Heart left ventricle (tissue), 13 donors: ENCODE measurements around the gene CPSF7.

Source experiments
- CTCF ChIP-seq, 12 donors: fragments of 200-600 bp; sonication (generic) in 4 of 12; IDR thresholded peaks; one replicate each; pipeline versions ENCODE4 v1.5.0 to v1.8.0; 2018 to 2022; ENCODE audit warnings: antibody characterized with exemption in 12 of 12, mild to moderate bottlenecking in 5 of 12
- POLR2A ChIP-seq, 2 donors: fragments of 450-650 bp; IDR thresholded peaks; one replicate each; pipeline ENCODE4 v1.6.1; 2017; ENCODE audit warnings: antibody characterized with exemption in 2 of 2, mild to moderate bottlenecking in 2 of 2, moderate library complexity in 2 of 2
- donor health status: ischemic (EF 13 %, LVEDD 7.1; RV severe dilation, severe dysfunction).
- donor health status: DM: no; HTN: yes; CAD: no.
- donor health status: DM: no; HTN: no; CAD: no.
- donor health status: ischemic (EF 25% LVEDD 6.9; RV normal size, moderate dysfunction).
- donor health status: ischemic (EF 25% LVEDD 5.7; RV mildly dilated, moderate dysfunction).
- donor health status: ischemic (EF 35%, LVEDD 5.7; RV mildly dilated, moderate dysfunction).
- donor health status: nonischemic (EF 11% LVEDD 7.7; RV severe dilation, severe dysfunction).
- donor health status: DM: yes; HTN: yes; CAD: no.
- donor health status: PGD.
- donor health status: ischemic (EF 29% LVEDD 5.4; RV normal size, mild dysfunction).
- donor health status: nonischemic (EF 23%, LVEDD 6.1; RV moderate dilation, normal function).

- TF ChIP-seq CTCF (IDR thresholded peaks at IDR 0.05), result no peak
- TF ChIP-seq POLR2A (IDR thresholded peaks at IDR 0.05), result no peak
These were observed 70.3 kb downstream of the CPSF7 start for GRCh38 chr11:61359516-61359915.
